Measurements from ENCODE around the gene KIF18A.

DNA sequence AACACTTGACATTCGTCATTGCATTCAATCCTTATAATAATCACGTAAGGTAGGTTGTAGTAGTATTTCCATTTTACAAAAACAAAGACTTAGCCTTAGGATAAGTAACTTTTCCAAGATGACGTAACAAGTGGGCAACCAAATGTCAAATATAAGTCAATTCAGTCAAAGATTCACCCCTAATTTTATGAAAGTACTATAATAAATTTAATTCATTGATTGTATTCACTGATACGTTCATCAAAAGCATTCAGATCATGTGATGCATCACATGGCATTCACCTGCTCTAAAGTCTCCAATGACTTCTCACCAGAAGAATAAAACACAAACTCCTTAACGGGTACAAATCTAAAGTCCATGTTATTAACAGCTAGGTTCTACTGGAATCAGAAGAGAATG is 2.1 kb downstream of the KIF18A start:
- TF ChIP-seq, protein P1, sequence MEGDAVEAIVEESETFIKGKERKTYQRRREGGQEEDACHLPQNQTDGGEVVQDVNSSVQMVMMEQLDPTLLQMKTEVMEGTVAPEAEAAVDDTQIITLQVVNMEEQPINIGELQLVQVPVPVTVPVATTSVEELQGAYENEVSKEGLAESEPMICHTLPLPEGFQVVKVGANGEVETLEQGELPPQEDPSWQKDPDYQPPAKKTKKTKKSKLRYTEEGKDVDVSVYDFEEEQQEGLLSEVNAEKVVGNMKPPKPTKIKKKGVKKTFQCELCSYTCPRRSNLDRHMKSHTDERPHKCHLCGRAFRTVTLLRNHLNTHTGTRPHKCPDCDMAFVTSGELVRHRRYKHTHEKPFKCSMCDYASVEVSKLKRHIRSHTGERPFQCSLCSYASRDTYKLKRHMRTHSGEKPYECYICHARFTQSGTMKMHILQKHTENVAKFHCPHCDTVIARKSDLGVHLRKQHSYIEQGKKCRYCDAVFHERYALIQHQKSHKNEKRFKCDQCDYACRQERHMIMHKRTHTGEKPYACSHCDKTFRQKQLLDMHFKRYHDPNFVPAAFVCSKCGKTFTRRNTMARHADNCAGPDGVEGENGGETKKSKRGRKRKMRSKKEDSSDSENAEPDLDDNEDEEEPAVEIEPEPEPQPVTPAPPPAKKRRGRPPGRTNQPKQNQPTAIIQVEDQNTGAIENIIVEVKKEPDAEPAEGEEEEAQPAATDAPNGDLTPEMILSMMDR (IDR thresholded peaks at IDR 0.05), result no peak
- TF ChIP-seq POLR2A (IDR thresholded peaks at IDR 0.05; ENCODE audit: low read depth) (no peak), POLR2AphosphoS5 (IDR thresholded peaks at IDR 0.05) (no peak), EP300 (IDR thresholded peaks at IDR 0.05) (no peak)
